GM23248 (cell line): ENCODE results near the gene ABCE1. TPM values are rescaled to one million over a fixed set of nuclear protein-coding genes. Genes with fewer than 3 reads are reported as not detected.

Experiments
- DNase-seq: peaks from one replicate; pipeline ENCODE4 v3.0.0-alpha.2; 2015
- H2AFZ ChIP-seq: fragments of 200-600 bp; sonication (generic); 2 replicates; pipeline ENCODE4 v1.6.1; 2016; ENCODE audit warnings: antibody characterized with exemption
- H3F3A ChIP-seq: fragments of 200-600 bp; sonication (generic); 2 replicates; pipeline ENCODE4 v1.6.1; 2016; ENCODE audit warnings: mild to moderate bottlenecking, antibody characterized with exemption, mixed run types; ENCODE audit not compliant: insufficient read depth
- H3K27ac ChIP-seq: fragments of 200-600 bp; sonication (generic); 2 replicates; pipeline ENCODE4 v1.5.1; 2016; ENCODE audit warnings: mild to moderate bottlenecking
- H3K27me3 ChIP-seq: fragments of 200-600 bp; sonication (generic); replicated peaks from 2 replicates; pipeline ENCODE4 v1.6.1; 2016; ENCODE audit warnings: mild to moderate bottlenecking; ENCODE audit not compliant: insufficient read depth
- H3K36me3 ChIP-seq: fragments of 200-600 bp; sonication (generic); 2 replicates; pipeline ENCODE4 v1.6.1; 2016; ENCODE audit warnings: low read depth, mild to moderate bottlenecking
- H3K4me1 ChIP-seq: fragments of 200-600 bp; sonication (generic); 2 replicates; pipeline ENCODE4 v1.6.1; 2016; ENCODE audit warnings: mild to moderate bottlenecking; ENCODE audit not compliant: insufficient read depth
- H3K4me2 ChIP-seq: fragments of 200-600 bp; sonication (generic); one replicate; pipeline ENCODE4 v1.6.1; 2016; ENCODE audit warnings: mild to moderate bottlenecking; ENCODE audit not compliant: unreplicated experiment
- H3K4me3 ChIP-seq: fragments of 200-600 bp; sonication (generic); 2 replicates; pipeline ENCODE4 v1.5.1; 2016; ENCODE audit warnings: mild to moderate bottlenecking
- H3K79me2 ChIP-seq: fragments of 200-600 bp; sonication (generic); 2 replicates; pipeline ENCODE4 v1.6.1; 2016; ENCODE audit warnings: mild to moderate bottlenecking; ENCODE audit not compliant: insufficient read depth
- H3K9ac ChIP-seq: fragments of 200-600 bp; sonication (generic); 2 replicates; pipeline ENCODE4 v1.6.1; 2016; ENCODE audit warnings: mild to moderate bottlenecking
- H3K9me2 ChIP-seq: fragments of 200-600 bp; sonication (generic); 2 replicates; pipeline ENCODE4 v1.6.1; 2016; ENCODE audit warnings: mixed run types, mild to moderate bottlenecking, moderate library complexity; ENCODE audit not compliant: insufficient read depth
- H3K9me3 ChIP-seq: fragments of 200-600 bp; sonication (generic); one replicate; pipeline ENCODE4 v1.6.1; 2017; ENCODE audit warnings: low read depth
- H4K20me1 ChIP-seq: fragments of 200-600 bp; sonication (generic); 2 replicates; pipeline ENCODE4 v1.6.0; 2016; ENCODE audit not compliant: insufficient read depth
- EZH2 ChIP-seq: fragments of 200-600 bp; sonication (generic); IDR thresholded peaks from 2 replicates; pipeline ENCODE4 v1.6.1; 2018; ENCODE audit warnings: antibody characterized with exemption, mild to moderate bottlenecking; ENCODE audit not compliant: insufficient read depth, poor library complexity, severe bottlenecking
- EZH2phosphoT487 ChIP-seq: fragments of 200-600 bp; sonication (generic); IDR thresholded peaks from 2 replicates; pipeline ENCODE4 v1.6.1; 2018; ENCODE audit warnings: antibody characterized with exemption, moderate library complexity, mild to moderate bottlenecking, low read depth; ENCODE audit not compliant: insufficient read depth
- WGBS, 2 experiments: methylation state at CpG; one replicate each; pipeline ENCODE4 v1.1.6; 2015 to 2017; ENCODE audit warnings: low lambda C conversion rate in 2 of 2, low coverage in 1 of 2; ENCODE audit errors: missing lambda C conversion rate in 2 of 2; 5-methylcytosine and 5-hydroxymethylcytosine counted together
- in situ Hi-C: fragments of 300-500 bp; cut with MboI; formaldehyde crosslinking; loops from 2 replicates; pipeline ENCODE4 v1.15.0; 2020
- polyA plus RNA-seq: library from polyadenylated mRNA; unstranded; fragments of >200 nt; fragmentation: Nextera tagmentation; extraction: Ambion mirVana; gene quantifications from 2 replicates; pipeline ENCODE4 v1.2.1, GENCODE V29; 2016
- total RNA-seq: library from RNA; depleted of rRNA; stranded (reverse); fragments of >200 nt; shearing (Covaris generic); gene quantifications from 2 replicates; pipeline ENCODE4 v1.2.3, GENCODE V29; 2014

Gene ABCE1
- total and polyA plus RNA-seq, 2 experiments from 2014 or later: 65.5 to 130 TPM

- TF ChIP-seq EZH2phosphoT487 (no peak), EZH2 (no peak)
- Histone ChIP-seq H3K9me2 (no peaks in the 10 kb centered on the region; the same call in 1 of the 2 replicates), H3K4me1 (no peaks in the 10 kb centered on the region), H3K9ac (no peak overlapping the region), H3K79me2 (peaks cover 88% of the 10 kb centered on the region), H2AFZ (no peak overlapping the region), H3F3A (0 out of 2 replicates have a peak, but pooled peaks cover 8% of the 10 kb centered on the region), H3K36me3 (peaks cover 28% of the 10 kb centered on the region; the same call in 1 of the 2 replicates), H3K4me3 (no peak overlapping the region), H3K27ac (no peak overlapping the region), H3K9me3 (no peaks in the 10 kb centered on the region), H4K20me1 (no peaks in the 10 kb centered on the region), H3K27me3 (no peaks in the 10 kb centered on the region), H3K4me2 (no peak overlapping the region)
- in situ Hi-C loops: no loop called here
- WGBS, 2 experiments: 96 to 98% methylated on average over 2 of the region's 2 CpGs
- DNase-seq: no peak
Observed at GRCh38 chr4:145168581-145169187, 70.6 kb downstream of the ABCE1 start.

- H3K79me2 ChIP-seq: peaks cover 100% of the 10 kb centered on the region
- H3K36me3 ChIP-seq: peaks cover 22% of the 10 kb centered on the region; the same call in 1 of the 2 replicates
Observed at GRCh38 chr4:145170223-145170622, 72.1 kb downstream of the ABCE1 start.

GRCh38 chr4:145171911-145172310, 73.8 kb downstream of the ABCE1 start:
- H3K27me3 ChIP-seq: no peaks in the 10 kb centered on the region
- 96 to 100% methylated on average over 1 of the region's 1 CpG for WGBS, 2 experiments
- no peak overlapping the region for H3K4me3 ChIP-seq
- 0 out of 2 replicates have a peak, but pooled peaks cover 4% of the 10 kb centered on the region for H4K20me1 ChIP-seq
- no peak overlapping the region for H3K4me2 ChIP-seq
- TF ChIP-seq EZH2: no peak
- TF ChIP-seq EZH2phosphoT487: no peak
- in situ Hi-C loops: no loop called here
- no peaks in the 10 kb centered on the region; the same call in 1 of the 2 replicates for H3K9me2 ChIP-seq
- H3K4me1 ChIP-seq: peaks cover 10% of the 10 kb centered on the region
- peaks cover 100% of the 10 kb centered on the region for H3K79me2 ChIP-seq
- no peaks in the 10 kb centered on the region for H3K9me3 ChIP-seq
- no peak overlapping the region for H3K27ac ChIP-seq
- H3K36me3 ChIP-seq: peaks cover 22% of the 10 kb centered on the region; the same call in 1 of the 2 replicates
- no peak overlapping the region for H2AFZ ChIP-seq
- peaks cover 14% of the 10 kb centered on the region for H3F3A ChIP-seq
- DNase-seq: no peak
- H3K9ac ChIP-seq: no peak overlapping the region

More at GRCh38 chr4:145170223-145170622, 72.1 kb downstream of the ABCE1 start:
- Histone ChIP-seq H3F3A (0 out of 2 replicates have a peak, but pooled peaks cover 8% of the 10 kb centered on the region), H3K4me3 (no peak overlapping the region), H3K27me3 (no peaks in the 10 kb centered on the region), H3K4me1 (no peaks in the 10 kb centered on the region), H3K9ac (no peak overlapping the region), H3K27ac (no peak overlapping the region), H3K4me2 (no peak overlapping the region), H4K20me1 (0 out of 2 replicates have a peak, but pooled peaks cover 4% of the 10 kb centered on the region), H3K9me2 (no peaks in the 10 kb centered on the region; the same call in 1 of the 2 replicates), H2AFZ (no peak overlapping the region), H3K9me3 (no peaks in the 10 kb centered on the region)
- WGBS, 2 experiments: 95 to 100% methylated on average over 1 of the region's 1 CpG
- in situ Hi-C loops: no loop called here
- TF ChIP-seq EZH2 (no peak), EZH2phosphoT487 (no peak)
- no peak for DNase-seq

GRCh38 chr4:145176641-145177432, 78.7 kb downstream of the ABCE1 start:
- DNase-seq: peak; percentile 27
- peaks cover 20% of the 10 kb centered on the region for H3K4me1 ChIP-seq
- H3K9me2 ChIP-seq: no peaks in the 10 kb centered on the region
- H3K27me3 ChIP-seq: no peaks in the 10 kb centered on the region
- H2AFZ ChIP-seq: no peak overlapping the region
- peak overlapping the region; percentile 87 for H3K4me3 ChIP-seq
- H3K36me3 ChIP-seq: no peaks in the 10 kb centered on the region
- H4K20me1 ChIP-seq: 0 out of 2 replicates have a peak, but pooled peaks cover 4% of the 10 kb centered on the region
- peaks cover 77% of the 10 kb centered on the region for H3K79me2 ChIP-seq
- H3K9ac ChIP-seq: peak overlapping the region; percentile 91
- H3K27ac ChIP-seq: peak overlapping the region; percentile 89
- H3K4me2 ChIP-seq: peak overlapping the region; percentile 98
- in situ Hi-C loops: no loop called here
- WGBS, 2 experiments: 73 to 74% methylated on average over 9 of the region's 9 CpGs
- no peak for TF ChIP-seq EZH2phosphoT487
- no peak for TF ChIP-seq EZH2
- peaks cover 30% of the 10 kb centered on the region for H3F3A ChIP-seq
- no peaks in the 10 kb centered on the region for H3K9me3 ChIP-seq
